Cardiac muscle cell (in vitro differentiated cells and primary cell): ENCODE data around the gene ULK2. TPM values are rescaled to one million over a fixed set of nuclear protein-coding genes. Genes with fewer than 3 reads are reported as not detected.
"Not testable (repeated sequence)": the region's sequence is repeated elsewhere in the genome, so short reads cannot be mapped to it uniquely, and the experiment has no call there.

Experiments
- DNase-seq, 2 donors: peaks; one replicate each; pipeline versions ENCODE4 v3.0.0 to v3.0.0-alpha.2; 2010 to 2017; ENCODE audit warnings: low read depth in 1 of 2, low spot score in 1 of 2
- H3K27ac ChIP-seq: fragments of 200-600 bp; sonication (generic); 2 replicates; pipeline ENCODE4 v1.5.1; 2016
- H3K27me3 ChIP-seq: fragments of 200-600 bp; sonication (generic); 2 replicates; pipeline ENCODE4 v1.6.0; 2016; ENCODE audit warnings: control low read depth
- H3K36me3 ChIP-seq: fragments of 200-600 bp; sonication (generic); 2 replicates; pipeline ENCODE4 v1.5.1; 2016; ENCODE audit warnings: control low read depth
- H3K4me1 ChIP-seq: fragments of 200-600 bp; sonication (generic); 2 replicates; pipeline ENCODE4 v1.8.1; 2017; ENCODE audit warnings: low read depth, mild to moderate bottlenecking, mixed run types
- H3K4me3 ChIP-seq: fragments of 200-600 bp; sonication (generic); 2 replicates; pipeline ENCODE4 v1.5.1; 2016; ENCODE audit warnings: mild to moderate bottlenecking
- H3K9me3 ChIP-seq: fragments of 200-600 bp; sonication (generic); 2 replicates; pipeline ENCODE4 v1.5.1; 2017; ENCODE audit warnings: low read depth, mild to moderate bottlenecking, control low read depth
- polyA plus RNA-seq: library from polyadenylated mRNA; unstranded; fragments of >200 nt; fragmentation: Nextera tagmentation; extraction: Ambion mirVana; gene quantifications from 2 replicates; pipeline ENCODE4 v1.2.1, GENCODE V29; 2016
- total RNA-seq: library from RNA; depleted of rRNA; stranded (reverse); fragments of >200 nt; gene quantifications from 2 replicates; pipeline ENCODE4 v1.2.3, GENCODE V29; 2016
- TF ChIP-seq, protein P1 (sequence below): IDR thresholded peaks from 2 replicates; pipeline ENCODE4 v1.5.1; 2012; ENCODE audit warnings: low read depth, mild to moderate bottlenecking, low read length

Gene ULK2
- total and polyA plus RNA-seq, 2 experiments from 2014 or later: 13.3 to 24.5 TPM

DNA sequence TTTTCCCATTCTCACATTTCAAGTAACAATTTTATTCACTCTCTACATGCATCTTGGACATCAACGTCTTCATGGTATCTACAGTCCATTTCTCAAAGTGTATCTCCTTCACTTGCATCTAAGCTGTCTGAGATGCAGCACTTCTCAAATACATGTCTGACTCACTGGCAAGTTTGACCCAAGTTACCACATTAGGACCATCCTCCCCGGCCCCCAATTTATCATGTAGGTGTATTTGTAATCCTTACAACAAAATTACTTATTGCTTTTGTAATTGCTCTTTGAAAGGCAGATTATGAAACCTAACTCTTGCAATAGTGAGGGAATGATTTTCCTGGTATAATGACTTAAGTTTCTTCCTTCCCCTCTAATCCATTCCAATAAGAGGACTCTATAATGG, 28.9 kb upstream of the ULK2 start:
- Histone ChIP-seq H3K4me1 (no peaks in the 10 kb centered on the region), H3K9me3 (no peaks in the 10 kb centered on the region), H3K27ac (no peak overlapping the region), H3K27me3 (no peaks in the 10 kb centered on the region), H3K36me3 (no peaks in the 10 kb centered on the region), H3K4me3 (no peak overlapping the region)
- TF ChIP-seq, protein P1, sequence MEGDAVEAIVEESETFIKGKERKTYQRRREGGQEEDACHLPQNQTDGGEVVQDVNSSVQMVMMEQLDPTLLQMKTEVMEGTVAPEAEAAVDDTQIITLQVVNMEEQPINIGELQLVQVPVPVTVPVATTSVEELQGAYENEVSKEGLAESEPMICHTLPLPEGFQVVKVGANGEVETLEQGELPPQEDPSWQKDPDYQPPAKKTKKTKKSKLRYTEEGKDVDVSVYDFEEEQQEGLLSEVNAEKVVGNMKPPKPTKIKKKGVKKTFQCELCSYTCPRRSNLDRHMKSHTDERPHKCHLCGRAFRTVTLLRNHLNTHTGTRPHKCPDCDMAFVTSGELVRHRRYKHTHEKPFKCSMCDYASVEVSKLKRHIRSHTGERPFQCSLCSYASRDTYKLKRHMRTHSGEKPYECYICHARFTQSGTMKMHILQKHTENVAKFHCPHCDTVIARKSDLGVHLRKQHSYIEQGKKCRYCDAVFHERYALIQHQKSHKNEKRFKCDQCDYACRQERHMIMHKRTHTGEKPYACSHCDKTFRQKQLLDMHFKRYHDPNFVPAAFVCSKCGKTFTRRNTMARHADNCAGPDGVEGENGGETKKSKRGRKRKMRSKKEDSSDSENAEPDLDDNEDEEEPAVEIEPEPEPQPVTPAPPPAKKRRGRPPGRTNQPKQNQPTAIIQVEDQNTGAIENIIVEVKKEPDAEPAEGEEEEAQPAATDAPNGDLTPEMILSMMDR: no peak
- DNase-seq: no peak

DNA sequence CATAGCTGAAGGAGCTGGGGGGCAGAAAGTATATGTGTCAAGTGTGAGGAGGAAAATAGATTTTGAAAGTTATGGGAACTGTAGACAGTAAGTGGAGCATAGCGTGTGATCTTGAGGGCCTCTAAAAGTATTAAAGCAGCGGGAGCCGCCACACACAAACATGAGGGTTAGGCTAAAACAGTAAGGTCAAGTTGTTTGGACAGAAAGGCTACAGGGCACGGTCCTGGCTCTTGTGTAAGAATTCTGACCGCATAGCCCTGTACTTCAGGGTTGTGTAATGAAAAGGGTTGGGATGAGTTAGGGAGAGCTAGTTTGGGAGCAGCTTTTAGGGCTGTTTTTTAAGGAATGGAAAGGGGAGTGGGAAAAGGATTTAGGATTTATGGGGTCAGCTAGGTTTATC, 22.8 kb upstream of the ULK2 start:
- H3K36me3 ChIP-seq, H3K27me3 ChIP-seq, H3K4me3 ChIP-seq, H3K9me3 ChIP-seq, H3K27ac ChIP-seq, DNase-seq, H3K4me1 ChIP-seq: not testable (repeated sequence)

DNA sequence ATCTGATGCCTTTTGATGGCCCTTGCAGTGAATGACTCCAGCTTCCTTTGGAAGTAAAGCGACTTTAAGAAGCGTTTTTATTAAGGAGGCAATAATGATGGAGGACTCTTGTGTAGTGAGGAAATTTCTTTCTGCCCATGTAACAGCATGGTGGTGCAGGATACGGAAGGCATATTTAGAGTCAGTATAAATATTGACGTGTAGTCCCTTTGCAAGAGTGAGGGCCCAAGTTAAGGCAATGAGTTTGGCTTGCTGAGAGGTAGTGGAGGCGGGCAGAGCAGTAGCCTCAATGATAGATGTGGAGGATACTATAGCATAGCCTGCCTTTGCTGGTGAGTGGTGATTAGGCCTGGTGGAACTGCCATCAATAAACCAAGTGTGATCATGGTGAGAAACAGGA, 22.3 kb upstream of the ULK2 start:
- H3K27me3 ChIP-seq: not testable (repeated sequence)

DNA sequence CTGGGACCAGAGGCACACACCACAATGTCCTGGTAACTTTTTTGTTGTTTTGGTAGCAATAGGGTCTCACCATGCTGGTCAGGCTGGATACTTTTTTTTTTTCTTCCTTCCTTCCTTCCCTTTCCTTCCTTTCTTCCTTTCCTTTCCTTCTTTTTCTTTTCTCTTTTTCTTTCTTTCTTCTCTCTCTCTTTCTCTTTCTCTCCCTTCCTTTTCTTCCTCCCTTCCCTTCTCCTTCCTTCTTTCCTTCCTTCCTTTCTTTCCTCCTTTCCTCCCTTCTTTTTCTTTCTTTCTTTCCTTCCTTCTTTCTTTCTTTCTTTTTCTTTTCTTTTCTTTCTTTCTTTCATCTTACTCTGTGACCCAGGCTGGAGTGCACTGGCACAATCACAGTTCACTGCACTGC, 18.4 kb upstream of the ULK2 start:
- TF ChIP-seq, protein P1: no peak
- no peak overlapping the region for H3K4me3 ChIP-seq

More for the DNA sequence above, 22.3 kb upstream of the ULK2 start:
- not testable (repeated sequence) for H3K4me1 ChIP-seq, H3K4me3 ChIP-seq, H3K27ac ChIP-seq, H3K9me3 ChIP-seq, H3K36me3 ChIP-seq, DNase-seq

DNA sequence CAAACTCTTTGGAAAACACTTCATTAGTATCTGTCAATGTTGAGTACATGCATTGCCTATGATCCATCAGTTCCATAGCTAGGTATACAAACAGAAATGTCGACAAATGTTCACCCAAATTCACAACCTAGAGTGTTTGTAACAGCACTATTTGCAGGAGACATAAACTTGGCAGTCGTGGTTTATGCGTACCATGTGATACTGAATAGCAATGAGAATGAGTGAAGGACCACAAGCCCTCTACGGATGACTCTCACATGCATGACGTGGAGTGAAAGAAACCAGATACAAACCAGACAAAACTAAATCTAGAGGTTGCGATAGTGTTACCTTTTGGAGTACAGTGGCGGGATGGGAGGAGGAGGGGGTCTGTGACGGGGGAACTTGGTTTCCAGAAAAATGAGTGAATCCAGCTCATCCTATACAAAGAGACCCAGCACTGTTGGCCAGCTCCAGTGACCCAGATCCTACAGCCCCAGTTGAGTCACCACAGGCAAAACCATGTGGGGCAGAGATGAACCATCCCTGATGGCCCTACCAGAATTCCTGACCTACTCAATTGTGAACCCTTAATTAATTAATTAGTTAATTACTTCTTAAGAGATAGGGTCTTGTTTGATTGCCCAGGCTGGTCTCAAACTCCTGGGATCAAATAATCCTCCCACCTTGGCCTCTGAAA, 15.9 kb upstream of the ULK2 start:
- no peaks in the 10 kb centered on the region for H3K4me1 ChIP-seq
- no peak overlapping the region for H3K27ac ChIP-seq
- TF ChIP-seq, protein P1: no peak
- H3K9me3 ChIP-seq: no peaks in the 10 kb centered on the region
- H3K36me3 ChIP-seq: no peaks in the 10 kb centered on the region
- H3K27me3 ChIP-seq: no peaks in the 10 kb centered on the region
- H3K4me3 ChIP-seq: no peak overlapping the region
- peak in 1 of 2 donors; percentile 11 for DNase-seq

More for the DNA sequence above, 18.4 kb upstream of the ULK2 start:
- no peaks in the 10 kb centered on the region for H3K27me3 ChIP-seq
- DNase-seq: no peak
- H3K9me3 ChIP-seq: no peaks in the 10 kb centered on the region
- H3K4me1 ChIP-seq: no peaks in the 10 kb centered on the region
- H3K36me3 ChIP-seq: no peaks in the 10 kb centered on the region
- H3K27ac ChIP-seq: no peak overlapping the region

DNA sequence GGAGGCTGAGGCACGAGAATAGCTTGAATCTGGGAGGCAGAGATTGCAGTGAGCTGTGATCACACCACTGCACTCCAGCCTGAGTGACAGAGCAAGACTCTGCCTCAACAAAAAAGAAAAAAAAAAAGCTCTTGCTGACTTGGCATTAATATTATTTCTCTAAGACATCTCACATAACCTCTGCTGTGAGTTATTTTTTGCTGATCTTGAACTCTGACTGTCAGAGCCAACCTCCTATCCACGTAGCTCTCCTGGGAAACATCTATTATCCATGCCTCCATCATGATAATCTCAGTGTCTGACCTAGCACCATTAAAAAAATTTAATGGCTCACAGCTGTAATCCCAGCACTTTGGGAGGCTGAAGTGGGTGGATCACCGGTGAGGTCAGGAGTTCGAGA, 12.7 kb upstream of the ULK2 start:
- Histone ChIP-seq H3K27ac (no peak overlapping the region), H3K36me3 (no peaks in the 10 kb centered on the region), H3K27me3 (no peaks in the 10 kb centered on the region), H3K9me3 (no peaks in the 10 kb centered on the region), H3K4me1 (no peaks in the 10 kb centered on the region), H3K4me3 (no peak overlapping the region)
- TF ChIP-seq, protein P1: no peak
- DNase-seq: no peak
